OCI-LY3 (cell line): ENCODE measurements around the gene PTTG1IP.
A peak's percentile ranks its signal among the peaks of the same experiment; 100 is the strongest.

Experiments used
- H2AFZ ChIP-seq: fragments of 200-600, 300-600 bp; shearing (Covaris generic); 2 replicates; pipeline ENCODE4 v1.6.0; 2014; ENCODE audit warnings: antibody characterized with exemption, low read depth, low read length
- H3K27ac ChIP-seq: fragments of 200-600, 300-600 bp; sonication (generic); 2 replicates; pipeline ENCODE4 v1.5.1; 2014; ENCODE audit warnings: mild to moderate bottlenecking, low read length, moderate library complexity, mixed read lengths
- H3K27me3 ChIP-seq: fragments of 200-600, 300-600 bp; sonication (generic); 2 replicates; pipeline ENCODE4 v1.6.1; 2014; ENCODE audit warnings: low read depth, low read length, mixed read lengths
- H3K36me3 ChIP-seq: fragments of 200-600, 300-600 bp; sonication (generic); replicated peaks from 2 replicates; pipeline ENCODE3; 2014; ENCODE audit warnings: low read depth, low read length, mixed read lengths
- H3K4me1 ChIP-seq: fragments of 300-600, 200-600 bp; sonication (generic); 2 replicates; pipeline ENCODE4 v1.6.1; 2014; ENCODE audit warnings: low read length, mixed read lengths
- H3K4me2 ChIP-seq: fragments of 200-600, 300-600 bp; sonication (generic); 2 replicates; pipeline ENCODE4 v1.6.1; 2014; ENCODE audit warnings: low read length, mixed read lengths
- H3K4me3 ChIP-seq: fragments of 300-600, 200-600 bp; sonication (generic); 2 replicates; pipeline ENCODE4 v1.5.1; 2014; ENCODE audit warnings: antibody characterized with exemption, mild to moderate bottlenecking, low read length, moderate library complexity
- H3K79me2 ChIP-seq: fragments of 300-600, 200-600 bp; shearing (Covaris generic); 2 replicates; pipeline ENCODE4 v1.6.1; 2014; ENCODE audit warnings: mild to moderate bottlenecking, low read length, mixed read lengths
- H3K9ac ChIP-seq: fragments of 300-600, 200-600 bp; shearing (Covaris generic); 2 replicates; pipeline ENCODE4 v1.6.0; 2014; ENCODE audit warnings: mild to moderate bottlenecking, low read length, moderate library complexity
- H3K9me3 ChIP-seq: fragments of 200-600, 300-600 bp; shearing (Covaris generic); 2 replicates; pipeline ENCODE4 v1.6.1; 2014; ENCODE audit warnings: low read length, mixed read lengths; ENCODE audit not compliant: insufficient read depth
- H4K20me1 ChIP-seq: fragments of 200-600, 300-600 bp; sonication (generic); 2 replicates; pipeline ENCODE4 v1.6.1; 2016; ENCODE audit warnings: low read length, mixed read lengths; ENCODE audit not compliant: insufficient read depth
- CTCF ChIP-seq: fragments of 200-600, 300-600 bp; sonication (generic); IDR thresholded peaks from 2 replicates; pipeline ENCODE4 v1.5.1; 2014; ENCODE audit warnings: antibody characterized with exemption, low read length, low read depth
- EZH2phosphoT487 ChIP-seq: fragments of 200-600 bp; shearing (Covaris generic); IDR thresholded peaks from 2 replicates; pipeline ENCODE4 v1.6.1; 2018; ENCODE audit warnings: antibody characterized with exemption, mixed run types, low read depth

The PTTG1IP gene

GRCh38 chr21:44845418-44846223, 27.9 kb downstream of the PTTG1IP start:
- Histone ChIP-seq H3K36me3 (no peaks in the 10 kb centered on the region), H3K27me3 (no peaks in the 10 kb centered on the region; the same call in 1 of the 2 replicates), H3K4me3 (peak overlapping the region; percentile 56), H3K27ac (no peak overlapping the region), H3K4me1 (no peaks in the 10 kb centered on the region), H3K4me2 (peak overlapping the region; percentile 62), H2AFZ (no peak overlapping the region), H3K9ac (no peak overlapping the region), H3K79me2 (no peaks in the 10 kb centered on the region), H4K20me1 (no peaks in the 10 kb centered on the region), H3K9me3 (no peaks in the 10 kb centered on the region)
- peak; percentile 38 for TF ChIP-seq CTCF
- TF ChIP-seq EZH2phosphoT487 = no peak

- Histone ChIP-seq H3K27ac (no peak overlapping the region), H3K4me3 (no peak overlapping the region), H3K9ac (no peak overlapping the region), H4K20me1 (no peaks in the 10 kb centered on the region), H3K79me2 (no peaks in the 10 kb centered on the region), H3K27me3 (no peaks in the 10 kb centered on the region; the same call in 1 of the 2 replicates), H3K4me2 (no peak overlapping the region), H3K36me3 (no peaks in the 10 kb centered on the region), H2AFZ (no peak overlapping the region), H3K4me1 (no peaks in the 10 kb centered on the region), H3K9me3 (no peaks in the 10 kb centered on the region)
- TF ChIP-seq CTCF (no peak), EZH2phosphoT487 (no peak)
Measured at GRCh38 chr21:44844256-44844655, 29.2 kb downstream of the PTTG1IP start.

- H2AFZ ChIP-seq = no peak overlapping the region
- H3K27me3 ChIP-seq = no peaks in the 10 kb centered on the region; the same call in 1 of the 2 replicates
- H4K20me1 ChIP-seq = no peaks in the 10 kb centered on the region
- no peak for TF ChIP-seq EZH2phosphoT487
- no peak for TF ChIP-seq CTCF
- no peak overlapping the region for H3K4me3 ChIP-seq
- no peaks in the 10 kb centered on the region for H3K79me2 ChIP-seq
- no peaks in the 10 kb centered on the region for H3K4me1 ChIP-seq
- H3K9ac ChIP-seq = no peak overlapping the region
- H3K36me3 ChIP-seq = no peaks in the 10 kb centered on the region
- no peaks in the 10 kb centered on the region for H3K9me3 ChIP-seq
- H3K27ac ChIP-seq = no peak overlapping the region
- H3K4me2 ChIP-seq = no peak overlapping the region
Measured at GRCh38 chr21:44842721-44843445, 30.6 kb downstream of the PTTG1IP start.

- no peak for TF ChIP-seq CTCF
- no peak for TF ChIP-seq EZH2phosphoT487
- H3K4me3 ChIP-seq = no peak overlapping the region
- no peaks in the 10 kb centered on the region for H3K79me2 ChIP-seq
- no peak overlapping the region for H2AFZ ChIP-seq
- H3K9ac ChIP-seq = no peak overlapping the region
- no peaks in the 10 kb centered on the region; the same call in 1 of the 2 replicates for H3K27me3 ChIP-seq
- H3K27ac ChIP-seq = no peak overlapping the region
- H3K4me2 ChIP-seq = no peak overlapping the region
- H3K9me3 ChIP-seq = no peaks in the 10 kb centered on the region
- no peaks in the 10 kb centered on the region for H4K20me1 ChIP-seq
- H3K4me1 ChIP-seq = no peaks in the 10 kb centered on the region
- no peaks in the 10 kb centered on the region for H3K36me3 ChIP-seq
Measured at GRCh38 chr21:44842087-44842486, 31.4 kb downstream of the PTTG1IP start.
